Activated B cell treated with CpG ODN at 0.5 μM for 24 hours (primary cell): ENCODE results near the gene CDK17. TPM values are rescaled to one million over a fixed set of nuclear protein-coding genes. Genes with fewer than 3 reads are reported as not detected.

Experiments used
- ATAC-seq: fragments of 200-7000 bp; cut with Tn5 transposase; one replicate; pipeline ENCODE4 v1.10.0; 2021; ENCODE audit warnings: low read depth, mild to moderate bottlenecking, moderate library complexity
- CTCF ChIA-PET: fragments of 350-600 bp; sonication (Branson Sonifier 250); formaldehyde crosslinking; loops from one replicate; lab custom pipeline; 2021; ENCODE audit warnings: antibody characterized with exemption; lab: Charles Lee
- POLR2A ChIA-PET: fragments of 350-600 bp; sonication (Branson Sonifier 250); formaldehyde crosslinking; loops from one replicate; lab custom pipeline; 2021; ENCODE audit warnings: antibody characterized with exemption; lab: Charles Lee
- DNase-seq: peaks from one replicate; pipeline ENCODE4 v3.0.0; 2022
- H3K27ac Mint-ChIP-seq: one replicate; pipeline ENCODE4 v1.8.0; 2020; ENCODE audit warnings: mixed read lengths
- H3K27me3 Mint-ChIP-seq: one replicate; pipeline ENCODE4 v1.8.0; 2021; ENCODE audit warnings: mixed read lengths
- H3K36me3 Mint-ChIP-seq: one replicate; pipeline ENCODE4 v1.8.0; 2021; ENCODE audit warnings: low read depth, mixed read lengths
- H3K4me1 Mint-ChIP-seq: one replicate; pipeline ENCODE4 v1.8.0; 2021; ENCODE audit warnings: mixed read lengths
- H3K4me3 Mint-ChIP-seq: one replicate; pipeline ENCODE4 v1.8.0; 2020; ENCODE audit warnings: mild to moderate bottlenecking, mixed read lengths
- H3K9me3 Mint-ChIP-seq: one replicate; pipeline ENCODE4 v1.8.0; 2020; ENCODE audit warnings: mixed read lengths
- CTCF ChIP-seq: fragments of 200-600 bp; IDR thresholded peaks from one replicate; pipeline ENCODE4 v1.8.0; 2022; ENCODE audit warnings: antibody characterized with exemption, mild to moderate bottlenecking
- intact Hi-C: fragments of 100-400 bp; cut with micrococcal nuclease; formaldehyde crosslinking; loops from one replicate; pipeline ENCODE4 v1.15.1; 2024
- total RNA-seq: library from RNA; stranded (reverse); gene quantifications from 2 replicates; pipeline ENCODE4 v1.2.3, GENCODE V29; 2022

Gene CDK17
- total RNA-seq, 1 donor from 2014 or later = 57.3 TPM

GRCh38 chr12:96255077-96255476, 145.2 kb downstream of the CDK17 start:
- intact Hi-C loops = no loop called here
- no peaks in the 10 kb centered on the region for H3K27me3 Mint-ChIP-seq
- DNase-seq (no peak), ATAC-seq (no peak)
- H3K4me1 Mint-ChIP-seq = peaks cover 16% of the 10 kb centered on the region
- H3K9me3 Mint-ChIP-seq = no peaks in the 10 kb centered on the region
- H3K36me3 Mint-ChIP-seq = peaks cover 42% of the 10 kb centered on the region
- ChIA-PET POLR2A (no interaction called here), CTCF (no interaction called here)
- H3K27ac Mint-ChIP-seq = no peak overlapping the region
- TF ChIP-seq CTCF = no peak
- no peak overlapping the region for H3K4me3 Mint-ChIP-seq

- no peaks in the 10 kb centered on the region for H3K27me3 Mint-ChIP-seq
- ATAC-seq = no peak
Observed at GRCh38 chr12:96250119-96250685, 150.0 kb downstream of the CDK17 start.

GRCh38 chr12:96249196-96250118, 150.8 kb downstream of the CDK17 start:
- peaks cover 19% of the 10 kb centered on the region for H3K4me1 Mint-ChIP-seq
- peaks cover 86% of the 10 kb centered on the region for H3K36me3 Mint-ChIP-seq
- TF ChIP-seq CTCF = no peak
- ATAC-seq (no peak), DNase-seq (no peak)
- H3K27ac Mint-ChIP-seq = peak overlapping the region; percentile 30
- H3K9me3 Mint-ChIP-seq = no peaks in the 10 kb centered on the region
- ChIA-PET POLR2A (no interaction called here), CTCF (interaction anchor here (0.6 to 2.5 kb wide), 2 partner anchors 31 to 268 kb away, joined by 3 to 6 read pairs; no protein-coding TSS in a partner anchor)
- no peaks in the 10 kb centered on the region for H3K27me3 Mint-ChIP-seq
- intact Hi-C loops = loop anchor here (5.0 kb wide), 1 partner anchor 48 kb away; no protein-coding TSS in a partner anchor
- no peak overlapping the region for H3K4me3 Mint-ChIP-seq

More at GRCh38 chr12:96250119-96250685, 150.0 kb downstream of the CDK17 start:
- Mint-ChIP-seq H3K4me1 (peaks cover 20% of the 10 kb centered on the region), H3K27ac (no peak overlapping the region), H3K9me3 (no peaks in the 10 kb centered on the region), H3K36me3 (peaks cover 82% of the 10 kb centered on the region), H3K4me3 (no peak overlapping the region)
- no peak for DNase-seq
- no peak for TF ChIP-seq CTCF
- intact Hi-C loops = loop anchor here (5.0 kb wide), 1 partner anchor 47 kb away; no protein-coding TSS in a partner anchor
- CTCF ChIA-PET = interaction anchor here (0.6 to 2.5 kb wide), 2 partner anchors 32 to 267 kb away, joined by 3 to 6 read pairs; no protein-coding TSS in a partner anchor
- POLR2A ChIA-PET = no interaction called here

GRCh38 chr12:96248136-96248931, 151.9 kb downstream of the CDK17 start:
- H3K9me3 Mint-ChIP-seq = no peaks in the 10 kb centered on the region
- no peak overlapping the region for H3K4me3 Mint-ChIP-seq
- ATAC-seq (no peak), DNase-seq (no peak)
- peaks cover 85% of the 10 kb centered on the region for H3K36me3 Mint-ChIP-seq
- no peak overlapping the region for H3K27ac Mint-ChIP-seq
- no peaks in the 10 kb centered on the region for H3K27me3 Mint-ChIP-seq
- CTCF ChIA-PET = no interaction called here
- H3K4me1 Mint-ChIP-seq = peaks cover 19% of the 10 kb centered on the region
- no peak for TF ChIP-seq CTCF
- intact Hi-C loops = no loop called here
- POLR2A ChIA-PET = no interaction called here
